GM19025 (cell line): ENCODE results near the gene ECT2L.
"Not testable (repeated sequence)": the region's sequence is repeated elsewhere in the genome, so short reads cannot be mapped to it uniquely, and the experiment has no call there.

Source experiments
- ATAC-seq: cut with Tn5 transposase; IDR thresholded peaks from one replicate; pipeline ENCODE4 v1.9.1; 2021; ENCODE audit warnings: mild to moderate bottlenecking, low read depth, moderate library complexity; ENCODE audit not compliant: unreplicated experiment

Gene ECT2L

DNA sequence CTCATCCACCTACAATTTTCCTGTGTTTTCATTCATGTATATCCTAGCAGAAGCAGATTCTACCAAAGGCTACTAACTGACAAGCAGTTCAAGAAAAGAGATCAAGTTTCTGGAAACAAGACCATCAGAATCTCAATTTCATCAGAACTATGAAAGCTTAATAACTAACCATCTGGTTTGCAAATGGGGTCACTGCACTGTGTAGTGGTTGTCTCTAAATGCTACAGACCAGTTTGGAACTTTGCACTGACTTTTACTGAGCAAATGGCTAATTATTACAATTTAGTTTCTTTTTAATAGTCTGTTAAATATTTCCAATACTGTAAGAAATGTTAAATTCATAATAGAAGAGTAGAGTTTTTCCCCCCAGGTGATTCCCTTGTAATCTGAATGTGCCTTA, 127.7 kb downstream of the ECT2L start:
- no peak for ATAC-seq

DNA sequence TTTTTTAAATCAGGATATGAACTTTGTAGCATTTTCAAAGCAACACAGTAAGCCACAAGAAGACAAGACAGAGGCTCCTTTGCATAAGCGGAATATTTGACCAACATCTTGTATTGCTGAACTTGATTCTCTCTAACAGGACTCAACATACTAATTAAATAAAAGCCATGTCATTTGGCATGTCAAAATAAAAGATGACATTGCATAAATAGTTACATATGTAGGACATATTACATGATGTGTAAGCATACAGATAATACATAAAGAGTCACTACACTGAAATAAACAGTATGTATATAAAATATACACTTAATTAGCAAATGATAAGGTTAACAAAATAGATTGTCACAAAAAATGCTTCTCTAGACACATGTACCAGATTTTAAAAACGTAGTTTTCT, 129.9 kb downstream of the ECT2L start:
- no peak for ATAC-seq

DNA sequence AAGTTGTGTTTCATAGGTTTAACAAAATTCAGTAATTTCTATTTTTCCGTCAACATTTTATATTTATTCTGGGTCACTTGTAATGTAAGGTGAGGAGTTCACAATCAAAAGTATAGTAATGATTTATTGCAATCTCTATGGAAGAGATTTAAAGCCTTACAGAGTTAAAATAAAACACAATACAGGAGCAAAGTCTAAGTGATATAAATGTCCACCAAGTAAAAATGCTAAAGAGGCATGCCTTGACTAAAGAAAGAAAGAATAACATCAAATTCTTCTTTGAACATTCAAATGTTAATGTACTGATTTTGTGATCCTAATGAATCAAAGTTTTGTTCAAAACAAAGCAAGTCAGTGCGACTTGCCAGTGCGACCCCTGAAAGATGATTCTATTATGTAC, 130.7 kb downstream of the ECT2L start:
- no peak for ATAC-seq

DNA sequence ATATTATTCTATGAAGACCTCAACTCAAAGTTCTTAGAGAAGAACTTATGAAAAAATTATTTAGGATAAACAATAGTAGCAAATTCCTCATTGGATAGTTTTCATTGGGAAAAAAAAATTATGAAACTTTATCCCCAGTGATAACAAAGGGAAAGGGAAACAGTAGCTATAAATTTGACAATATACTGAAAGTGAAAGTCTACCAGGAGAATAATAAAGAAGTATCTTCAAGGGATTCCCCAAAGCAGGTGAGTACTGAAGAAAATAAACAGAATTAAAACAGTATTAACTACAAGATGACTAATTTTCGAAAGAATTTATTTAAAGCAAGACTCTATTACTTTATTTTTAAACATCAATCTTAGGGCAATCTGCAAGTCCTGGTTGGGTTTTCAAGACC, 135.8 kb downstream of the ECT2L start:
- no peak for ATAC-seq

DNA sequence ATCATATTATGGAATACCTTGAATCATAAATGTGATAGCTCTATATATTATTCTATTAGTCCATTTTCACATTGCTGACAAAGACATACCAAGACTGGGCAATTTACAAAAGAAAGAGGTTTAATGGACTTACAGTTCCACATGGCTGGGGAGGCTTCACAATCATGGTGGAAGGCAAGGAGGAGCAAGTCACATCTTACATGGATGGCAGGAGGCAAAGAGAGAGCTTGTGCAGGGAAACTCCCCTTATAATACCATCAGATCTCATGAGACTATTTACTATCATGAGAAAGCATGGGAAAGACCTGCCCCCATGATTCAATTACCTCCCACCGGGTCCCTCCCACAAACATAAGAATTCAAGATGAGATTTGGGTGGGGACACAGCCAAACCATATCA, 141.0 kb downstream of the ECT2L start:
- not testable (repeated sequence) for ATAC-seq

DNA sequence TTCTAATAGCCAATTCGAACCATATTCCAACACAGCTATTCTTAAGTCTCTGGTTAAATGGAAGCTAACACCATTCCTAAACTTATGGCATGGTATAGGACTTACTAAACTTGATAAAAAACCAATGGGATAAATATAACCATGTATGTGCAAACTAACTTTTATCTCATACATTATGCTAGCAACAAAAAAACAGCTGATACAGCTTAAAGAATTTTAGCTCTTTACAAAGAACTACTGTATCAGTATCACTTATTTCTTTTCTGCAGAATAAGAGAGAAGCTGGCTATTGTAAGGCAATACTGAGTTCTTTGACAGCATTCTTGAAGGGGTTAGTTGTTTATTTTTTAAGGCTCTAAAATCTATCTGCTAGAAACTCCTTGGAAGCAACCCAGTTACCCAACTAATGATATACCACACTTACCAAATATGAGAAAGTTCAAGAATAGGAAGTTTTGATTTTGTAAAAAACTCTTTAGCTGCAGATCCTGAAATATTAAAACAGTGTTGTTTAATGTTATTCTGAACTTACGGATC, 147.3 kb downstream of the ECT2L start:
- no peak for ATAC-seq

DNA sequence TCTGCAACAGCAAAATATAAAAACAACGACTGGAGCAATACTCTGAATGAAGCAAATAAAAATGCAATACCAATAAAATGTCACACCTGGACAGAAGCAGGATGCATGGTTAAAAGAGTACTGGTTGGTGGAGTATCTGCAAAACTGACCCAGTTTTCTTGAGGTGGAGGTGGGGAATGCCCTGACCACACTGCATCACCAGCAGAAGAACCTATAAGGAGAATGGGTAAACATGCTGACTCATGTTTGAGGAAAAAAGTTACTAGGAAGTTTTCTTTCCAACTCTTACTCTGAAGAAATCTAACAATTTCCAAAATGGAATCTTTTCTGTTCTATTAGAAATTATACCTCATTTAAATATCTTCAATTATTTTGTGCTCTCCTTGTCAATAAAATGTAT, 148.5 kb downstream of the ECT2L start:
- ATAC-seq: peak; percentile 69

DNA sequence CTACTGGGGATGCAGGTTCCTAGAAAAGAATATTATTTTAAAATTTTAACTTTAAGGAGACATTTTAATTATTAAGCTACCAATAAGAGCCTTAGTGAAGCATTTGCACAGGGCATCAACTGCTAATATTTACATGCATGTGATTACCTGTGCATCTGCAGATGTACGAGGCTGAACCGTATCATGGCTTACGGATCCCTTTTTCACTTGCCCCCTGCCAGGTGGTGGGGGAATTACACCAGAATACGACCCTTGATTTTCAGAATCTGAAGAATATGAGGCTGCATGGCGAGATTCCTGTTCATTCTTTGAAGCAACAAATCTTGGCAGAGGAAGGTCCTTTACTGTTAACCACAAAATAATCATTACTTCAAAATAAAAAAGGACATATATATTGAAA, 149.5 kb downstream of the ECT2L start:
- ATAC-seq: no peak

DNA sequence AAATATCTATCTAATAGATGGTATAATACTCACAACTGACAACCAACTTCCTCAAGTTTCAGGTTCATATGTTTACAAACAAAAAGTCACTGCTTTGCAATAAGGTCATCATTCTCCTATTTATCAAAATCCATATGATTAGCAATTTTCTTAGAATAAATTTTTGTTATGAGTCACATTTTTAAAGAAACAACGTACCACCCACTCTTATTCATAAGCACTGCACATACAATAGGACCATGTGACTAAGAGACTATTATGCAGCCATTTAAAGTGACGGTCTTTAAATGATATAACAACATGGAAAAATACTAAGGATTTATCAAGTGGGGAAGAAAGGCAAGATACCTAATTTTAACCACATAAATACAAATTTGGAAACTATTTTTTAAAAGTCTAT, 152.1 kb downstream of the ECT2L start:
- ATAC-seq: no peak

DNA sequence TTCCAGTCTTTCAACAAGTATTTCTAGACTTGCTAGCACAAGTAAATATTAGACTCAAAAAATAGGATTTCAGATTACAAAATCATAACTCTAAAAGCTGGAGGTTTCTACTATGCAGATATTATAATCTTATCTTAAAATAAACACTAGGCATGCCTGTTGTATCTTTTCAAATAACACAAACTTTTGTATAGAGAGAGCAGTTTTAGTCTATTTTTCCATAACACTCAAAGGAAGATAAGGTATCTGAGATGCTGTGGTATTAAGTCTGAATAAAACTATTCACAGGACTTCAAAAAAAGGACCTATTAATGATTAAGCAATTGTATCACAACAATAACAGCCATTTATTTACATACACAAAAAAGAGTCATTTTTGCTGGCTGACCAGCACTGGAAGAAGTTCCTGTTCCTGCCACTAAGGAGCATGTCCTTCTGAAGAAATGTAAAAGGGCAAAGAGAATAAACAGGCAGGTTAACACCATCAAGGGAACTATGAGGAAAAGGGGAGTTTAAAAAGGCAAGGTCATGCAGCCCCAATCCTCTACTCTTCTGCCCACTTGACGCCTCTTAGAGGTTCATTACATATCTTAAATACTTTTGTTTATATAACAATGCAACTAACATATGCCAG, 152.8 kb downstream of the ECT2L start:
- ATAC-seq: no peak

DNA sequence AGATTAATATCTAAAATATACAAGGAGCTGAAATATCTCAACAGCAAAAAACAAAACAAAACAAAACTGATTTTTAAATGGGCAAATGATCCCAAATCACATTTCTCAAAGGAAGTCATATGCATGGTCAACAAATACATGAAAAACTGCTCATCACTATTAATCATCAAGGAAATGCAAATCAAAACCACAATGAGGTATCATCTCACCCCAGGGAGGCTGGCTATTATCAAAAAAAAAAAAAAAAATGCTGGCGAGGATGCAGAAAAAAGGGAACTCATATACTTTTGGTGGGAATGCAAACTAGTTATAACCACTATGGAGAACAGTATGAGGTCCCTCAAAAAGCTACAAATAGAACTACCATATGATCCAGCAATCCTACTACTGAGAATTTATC, 157.6 kb downstream of the ECT2L start:
- ATAC-seq: no peak
